ENCODE measurements around the gene POLL. TPM values are rescaled to one million over a fixed set of nuclear protein-coding genes. Genes with fewer than 3 reads are reported as not detected.
"Not testable (repeated sequence)": the region's sequence is repeated elsewhere in the genome, so short reads cannot be mapped to it uniquely, and the experiment has no call there.

Gene POLL
- polyA plus RNA-seq, 1 donor, result 28.9 TPM

GRCh38 chr10:101611096-101611905 lies 23.2 kb upstream of the POLL start:
- no peak for DNase-seq

GRCh38 chr10:101609481-101609880 lies 21.4 kb upstream of the POLL start:
- no peak for DNase-seq

- DNase-seq, result no peak
Observed at GRCh38 chr10:101607124-101607523, 19.1 kb upstream of the POLL start.

- DNase-seq, result peak; percentile 61
Observed at GRCh38 chr10:101602761-101603398, 14.8 kb upstream of the POLL start.

- DNase-seq, result no peak
Observed at GRCh38 chr10:101601541-101601940, 13.5 kb upstream of the POLL start.

GRCh38 chr10:101597091-101597900 lies 9.2 kb upstream of the POLL start:
- DNase-seq, result no peak

GRCh38 chr10:101595591-101596433 lies 7.8 kb upstream of the POLL start:
- no peak for DNase-seq

- not testable (repeated sequence) for DNase-seq
Observed at GRCh38 chr10:101593331-101593730, 5.3 kb upstream of the POLL start.

- DNase-seq, result no peak
Observed at GRCh38 chr10:101588879-101589278, 822 bp upstream of the POLL start.

GRCh38 chr10:101585841-101586240 lies 2.2 kb downstream of the POLL start:
- no peak for DNase-seq

GRCh38 chr10:101580486-101581399 lies 7.3 kb downstream of the POLL start:
- DNase-seq, result no peak

- no peak for DNase-seq
Observed at GRCh38 chr10:101579516-101579870, 8.6 kb downstream of the POLL start.

GRCh38 chr10:101578803-101579515 lies 9.1 kb downstream of the POLL start:
- DNase-seq, result no peak

- DNase-seq, result no peak
Observed at GRCh38 chr10:101578192-101578591, 9.9 kb downstream of the POLL start.

GRCh38 chr10:101577121-101577871 lies 10.8 kb downstream of the POLL start:
- DNase-seq, result no peak

GRCh38 chr10:101576211-101576863 lies 11.7 kb downstream of the POLL start:
- DNase-seq, result no peak

GRCh38 chr10:101575580-101576210 lies 12.4 kb downstream of the POLL start:
- DNase-seq, result no peak

- DNase-seq, result no peak
Observed at GRCh38 chr10:101575091-101575490, 13.0 kb downstream of the POLL start.
